ENCODE measurements around the gene SAMD4A.

SAMD4A gene

GRCh38 chr14:54805445-54806322 lies 238.8 kb downstream of the SAMD4A start:
- peak; percentile 85 for DNase-seq (ENCODE audit: extremely low spot score)
- no peak for TF ChIP-seq CTBP1 (IDR thresholded peaks at IDR 0.05; ENCODE audit: borderline replicate concordance)
- no peak for TF ChIP-seq BHLHE40 (IDR thresholded peaks at IDR 0.05; ENCODE audit: borderline replicate concordance)
- no peak for TF ChIP-seq ARNT (IDR thresholded peaks at IDR 0.05)
- TF ChIP-seq NFRKB (IDR thresholded peaks at IDR 0.05), result no peak
- TF ChIP-seq L3MBTL2 (conservative IDR thresholded peaks at IDR 0.05), result no peak
- no peak for TF ChIP-seq FOXK2 (IDR thresholded peaks at IDR 0.05)
- TF ChIP-seq TARDBP (IDR thresholded peaks at IDR 0.05), result no peak
- TF ChIP-seq FOXA1 (IDR thresholded peaks at IDR 0.05), result no peak
- no peak for TF ChIP-seq ELF4 (IDR thresholded peaks at IDR 0.05)
- TF ChIP-seq ZNF384 (IDR thresholded peaks at IDR 0.05), result no peak
- no peak for TF ChIP-seq PKNOX1 (IDR thresholded peaks at IDR 0.05)
- TF ChIP-seq FOXM1 (IDR thresholded peaks at IDR 0.05; ENCODE audit: borderline replicate concordance), result no peak
- no peak for TF ChIP-seq LEF1 (IDR thresholded peaks at IDR 0.05; ENCODE audit: borderline replicate concordance)
- CTCF ChIA-PET, result interaction anchor here (0.6 to 3.3 kb wide), 9 partner anchors 11 to 458 kb away, joined by 3 to 25 read pairs (median 5); no protein-coding TSS in a partner anchor
- POLR2A ChIA-PET, result no interaction called here

GRCh38 chr14:54806616-54807015 lies 239.7 kb downstream of the SAMD4A start:
- TF ChIP-seq HDGF (IDR thresholded peaks at IDR 0.05; ENCODE audit: borderline replicate concordance) (no peak), BHLHE40 (IDR thresholded peaks at IDR 0.05; ENCODE audit: borderline replicate concordance) (no peak), ARNT (IDR thresholded peaks at IDR 0.05) (no peak), CTBP1 (IDR thresholded peaks at IDR 0.05; ENCODE audit: borderline replicate concordance) (no peak), SP1 (IDR thresholded peaks at IDR 0.05) (no peak), FOXM1 (IDR thresholded peaks at IDR 0.05; ENCODE audit: borderline replicate concordance) (no peak)
- ChIA-PET CTCF (interaction anchor here (0.6 to 3.3 kb wide), 7 partner anchors 11 to 459 kb away, joined by 3 to 25 read pairs (median 4); no protein-coding TSS in a partner anchor), POLR2A (no interaction called here)
- DNase-seq (ENCODE audit: extremely low spot score), result no peak

GRCh38 chr14:54807428-54807827 lies 240.5 kb downstream of the SAMD4A start:
- no peak for DNase-seq (ENCODE audit: extremely low spot score)
- ChIA-PET POLR2A (interaction anchor here (1.5 kb wide), 1 partner anchor 11 kb away, joined by 4 read pairs; no protein-coding TSS in a partner anchor), CTCF (interaction anchor here (0.8 to 1.0 kb wide), 2 partner anchors 15 to 243 kb away, joined by 3 read pairs; no protein-coding TSS in a partner anchor)
- no peak for TF ChIP-seq ARNT (IDR thresholded peaks at IDR 0.05)
- TF ChIP-seq FOXA1 (IDR thresholded peaks at IDR 0.05), result no peak
- no peak for TF ChIP-seq HDGF (IDR thresholded peaks at IDR 0.05; ENCODE audit: borderline replicate concordance)
- no peak for TF ChIP-seq SUZ12 (IDR thresholded peaks at IDR 0.05)
- no peak for TF ChIP-seq LEF1 (IDR thresholded peaks at IDR 0.05; ENCODE audit: borderline replicate concordance)
- no peak for TF ChIP-seq TARDBP (IDR thresholded peaks at IDR 0.05)
- no peak for TF ChIP-seq NFRKB (IDR thresholded peaks at IDR 0.05)
- no peak for TF ChIP-seq FOXM1 (IDR thresholded peaks at IDR 0.05; ENCODE audit: borderline replicate concordance)
- no peak for TF ChIP-seq FOXK2 (IDR thresholded peaks at IDR 0.05)
- TF ChIP-seq SP1 (IDR thresholded peaks at IDR 0.05), result no peak
- no peak for TF ChIP-seq CTBP1 (IDR thresholded peaks at IDR 0.05; ENCODE audit: borderline replicate concordance)
- no peak for TF ChIP-seq ELF4 (IDR thresholded peaks at IDR 0.05)
- no peak for TF ChIP-seq BHLHE40 (IDR thresholded peaks at IDR 0.05; ENCODE audit: borderline replicate concordance)
- no peak for TF ChIP-seq L3MBTL2 (conservative IDR thresholded peaks at IDR 0.05)
- TF ChIP-seq PKNOX1 (IDR thresholded peaks at IDR 0.05), result no peak

- TF ChIP-seq ZNF384 (IDR thresholded peaks at IDR 0.05) (no peak), BHLHE40 (IDR thresholded peaks at IDR 0.05; ENCODE audit: borderline replicate concordance) (no peak), L3MBTL2 (conservative IDR thresholded peaks at IDR 0.05) (no peak), ARNT (IDR thresholded peaks at IDR 0.05) (no peak), CTBP1 (IDR thresholded peaks at IDR 0.05; ENCODE audit: borderline replicate concordance) (no peak), SUZ12 (IDR thresholded peaks at IDR 0.05) (no peak), ELF4 (IDR thresholded peaks at IDR 0.05) (no peak), FOXK2 (IDR thresholded peaks at IDR 0.05) (no peak), NFRKB (IDR thresholded peaks at IDR 0.05) (no peak), SP1 (IDR thresholded peaks at IDR 0.05) (no peak), HDGF (IDR thresholded peaks at IDR 0.05; ENCODE audit: borderline replicate concordance) (no peak), FOXA1 (IDR thresholded peaks at IDR 0.05) (no peak), TARDBP (IDR thresholded peaks at IDR 0.05) (no peak), FOXM1 (IDR thresholded peaks at IDR 0.05; ENCODE audit: borderline replicate concordance) (no peak), PKNOX1 (IDR thresholded peaks at IDR 0.05) (no peak), LEF1 (IDR thresholded peaks at IDR 0.05; ENCODE audit: borderline replicate concordance) (no peak)
- ChIA-PET CTCF (interaction anchor here (0.7 to 0.8 kb wide), 2 partner anchors 243 to 1876 kb away, joined by 3 read pairs; no protein-coding TSS in a partner anchor), POLR2A (interaction anchor here (1.5 kb wide), 1 partner anchor 11 kb away, joined by 4 read pairs; no protein-coding TSS in a partner anchor)
- DNase-seq (ENCODE audit: extremely low spot score), result no peak
Measured at GRCh38 chr14:54807881-54808280, 241.0 kb downstream of the SAMD4A start.

GRCh38 chr14:54808326-54809161 lies 241.6 kb downstream of the SAMD4A start:
- POLR2A ChIA-PET, result interaction anchor here (1.5 kb wide), 1 partner anchor 10 kb away, joined by 4 read pairs; no protein-coding TSS in a partner anchor
- TF ChIP-seq ELF4 (IDR thresholded peaks at IDR 0.05), result no peak
- no peak for TF ChIP-seq SUZ12 (IDR thresholded peaks at IDR 0.05)
- no peak for TF ChIP-seq ARNT (IDR thresholded peaks at IDR 0.05)
- TF ChIP-seq L3MBTL2 (conservative IDR thresholded peaks at IDR 0.05), result no peak
- no peak for TF ChIP-seq FOXA1 (IDR thresholded peaks at IDR 0.05)
- DNase-seq (ENCODE audit: extremely low spot score), result no peak
- CTCF ChIA-PET, result interaction anchor here (0.7 kb wide), 1 partner anchor 1877 kb away, joined by 3 read pairs; no protein-coding TSS in a partner anchor

All from HEK293T (cell line).